Progenitor cell of endocrine pancreas (in vitro differentiated cells): ENCODE data around the gene STARD10. TPM values are rescaled to one million over a fixed set of nuclear protein-coding genes. Genes with fewer than 3 reads are reported as not detected.

Experiments used
- DNase-seq: peaks from one replicate; pipeline ENCODE4 v3.0.0; 2021; ENCODE audit warnings: low spot score; ENCODE audit not compliant: unreplicated experiment
- H3K27ac Mint-ChIP-seq: 2 replicates; pipeline ENCODE4 v1.8.0; 2021; ENCODE audit warnings: mild to moderate bottlenecking, moderate library complexity, mixed read lengths
- H3K27me3 Mint-ChIP-seq: 2 replicates; pipeline ENCODE4 v1.8.0; 2021; ENCODE audit warnings: mixed read lengths
- H3K36me3 Mint-ChIP-seq: 2 replicates; pipeline ENCODE4 v1.8.0; 2022; ENCODE audit warnings: mixed read lengths; ENCODE audit not compliant: insufficient read depth
- H3K4me1 Mint-ChIP-seq: 2 replicates; pipeline ENCODE4 v1.8.0; 2021; ENCODE audit warnings: low read depth, mixed read lengths
- H3K4me3 Mint-ChIP-seq: 2 replicates; pipeline ENCODE4 v1.8.0; 2021; ENCODE audit warnings: low read depth, mild to moderate bottlenecking, moderate library complexity, mixed read lengths
- H3K9me3 Mint-ChIP-seq: 2 replicates; pipeline ENCODE4 v1.8.0; 2021; ENCODE audit warnings: low read depth, mixed read lengths
- total RNA-seq: library from RNA; stranded (reverse); gene quantifications from 2 replicates; pipeline ENCODE4 v1.2.1, GENCODE V29; 2021
- TF ChIP-seq, protein P1 (sequence below): fragments of 200-600 bp; sonication (generic); IDR thresholded peaks from one replicate; pipeline ENCODE4 v1.5.0; 2021; ENCODE audit warnings: antibody characterized with exemption, mild to moderate bottlenecking; ENCODE audit not compliant: unreplicated experiment

The STARD10 gene
- total RNA-seq, 1 donor from 2014 or later: 212 TPM

DNA sequence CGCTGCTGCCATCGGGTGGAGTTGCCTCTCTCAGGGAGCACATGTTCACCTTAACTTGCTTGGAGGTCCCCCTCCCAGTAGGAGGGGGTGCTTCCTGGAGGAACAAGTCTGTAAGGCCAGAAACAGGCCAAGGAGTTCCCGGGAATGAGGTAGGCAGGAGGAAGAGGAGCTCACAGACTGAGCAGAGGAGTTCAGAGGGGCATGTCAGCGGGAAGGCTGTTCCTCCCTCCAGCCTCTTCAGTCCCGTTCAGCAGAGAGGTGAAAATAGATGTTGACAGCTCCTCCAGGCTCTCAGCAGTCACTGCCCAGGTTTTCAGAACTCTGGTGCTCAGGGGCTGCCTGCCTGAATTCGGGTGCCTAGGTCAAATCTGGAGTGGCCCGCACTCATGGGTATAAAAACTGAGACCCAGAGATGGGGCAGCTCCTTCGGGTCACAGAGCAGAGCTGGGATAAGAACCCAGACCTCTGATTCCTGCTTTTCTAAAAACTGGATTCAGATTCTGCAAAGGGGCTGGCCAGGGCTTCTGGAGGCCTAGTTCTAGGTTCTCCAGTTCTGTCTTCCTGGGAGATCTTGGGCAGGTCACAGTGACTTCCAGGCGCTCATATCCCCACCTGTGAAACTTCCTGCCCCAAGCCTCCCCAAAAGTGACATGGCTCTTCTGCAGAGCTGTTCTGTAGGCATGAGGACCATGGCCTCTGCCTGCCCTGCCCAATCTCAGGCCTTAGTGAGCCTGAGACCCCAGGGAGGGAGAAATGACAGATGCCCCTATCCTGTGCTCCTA lies 38.6 kb upstream of the STARD10 start:
- no peak overlapping the region for H3K27ac Mint-ChIP-seq
- peaks cover 3% of the 10 kb centered on the region for H3K36me3 Mint-ChIP-seq
- H3K9me3 Mint-ChIP-seq: no peaks in the 10 kb centered on the region
- no peak for DNase-seq
- peaks cover 2% of the 10 kb centered on the region for H3K4me1 Mint-ChIP-seq
- TF ChIP-seq, protein P1, sequence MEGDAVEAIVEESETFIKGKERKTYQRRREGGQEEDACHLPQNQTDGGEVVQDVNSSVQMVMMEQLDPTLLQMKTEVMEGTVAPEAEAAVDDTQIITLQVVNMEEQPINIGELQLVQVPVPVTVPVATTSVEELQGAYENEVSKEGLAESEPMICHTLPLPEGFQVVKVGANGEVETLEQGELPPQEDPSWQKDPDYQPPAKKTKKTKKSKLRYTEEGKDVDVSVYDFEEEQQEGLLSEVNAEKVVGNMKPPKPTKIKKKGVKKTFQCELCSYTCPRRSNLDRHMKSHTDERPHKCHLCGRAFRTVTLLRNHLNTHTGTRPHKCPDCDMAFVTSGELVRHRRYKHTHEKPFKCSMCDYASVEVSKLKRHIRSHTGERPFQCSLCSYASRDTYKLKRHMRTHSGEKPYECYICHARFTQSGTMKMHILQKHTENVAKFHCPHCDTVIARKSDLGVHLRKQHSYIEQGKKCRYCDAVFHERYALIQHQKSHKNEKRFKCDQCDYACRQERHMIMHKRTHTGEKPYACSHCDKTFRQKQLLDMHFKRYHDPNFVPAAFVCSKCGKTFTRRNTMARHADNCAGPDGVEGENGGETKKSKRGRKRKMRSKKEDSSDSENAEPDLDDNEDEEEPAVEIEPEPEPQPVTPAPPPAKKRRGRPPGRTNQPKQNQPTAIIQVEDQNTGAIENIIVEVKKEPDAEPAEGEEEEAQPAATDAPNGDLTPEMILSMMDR: no peak
- H3K27me3 Mint-ChIP-seq: no peaks in the 10 kb centered on the region
- H3K4me3 Mint-ChIP-seq: no peak overlapping the region

DNA sequence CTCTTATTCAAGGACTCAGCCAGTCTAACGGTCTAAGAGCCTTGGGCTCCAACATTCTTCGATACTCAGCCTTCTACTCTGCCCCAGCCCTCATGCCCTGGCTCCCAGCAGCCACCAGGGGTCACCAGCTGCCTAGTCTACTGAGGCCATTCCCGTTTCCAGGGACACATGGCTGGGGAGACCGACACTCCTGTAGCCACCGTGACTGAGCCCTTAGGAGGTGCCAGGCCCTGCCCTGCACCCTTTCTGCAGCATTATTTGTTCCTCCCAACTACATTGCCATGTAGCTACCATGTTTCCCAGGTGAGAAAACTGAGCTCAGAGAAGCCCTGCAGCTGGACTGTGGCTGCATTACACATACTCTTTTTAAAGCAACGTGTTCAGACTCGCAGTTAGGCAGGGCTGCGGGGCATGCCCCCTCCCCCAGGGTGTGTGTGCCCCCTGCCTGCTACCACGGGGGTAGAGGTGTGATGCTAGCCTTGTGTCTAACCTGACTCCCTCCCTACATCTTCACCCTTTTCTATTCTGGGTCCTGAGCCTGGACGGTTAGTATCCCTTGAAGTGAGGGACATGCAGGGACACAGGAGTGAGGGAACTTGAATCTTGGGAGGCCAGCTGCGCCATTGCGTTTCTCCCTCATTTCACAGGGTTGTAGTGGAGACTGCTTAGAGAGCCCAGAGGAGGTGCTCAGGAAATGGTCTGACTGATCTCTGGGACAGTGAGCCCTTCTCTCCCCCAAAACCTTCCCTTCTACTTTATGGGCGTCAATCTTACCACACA lies 37.9 kb upstream of the STARD10 start:
- H3K4me3 Mint-ChIP-seq: no peak overlapping the region
- TF ChIP-seq, protein P1: peak; percentile 98
- H3K27me3 Mint-ChIP-seq: no peaks in the 10 kb centered on the region
- H3K36me3 Mint-ChIP-seq: peaks cover 3% of the 10 kb centered on the region
- peak; percentile 73 for DNase-seq
- peak overlapping the region; percentile 23 for H3K27ac Mint-ChIP-seq
- H3K4me1 Mint-ChIP-seq: peaks cover 2% of the 10 kb centered on the region
- no peaks in the 10 kb centered on the region for H3K9me3 Mint-ChIP-seq

DNA sequence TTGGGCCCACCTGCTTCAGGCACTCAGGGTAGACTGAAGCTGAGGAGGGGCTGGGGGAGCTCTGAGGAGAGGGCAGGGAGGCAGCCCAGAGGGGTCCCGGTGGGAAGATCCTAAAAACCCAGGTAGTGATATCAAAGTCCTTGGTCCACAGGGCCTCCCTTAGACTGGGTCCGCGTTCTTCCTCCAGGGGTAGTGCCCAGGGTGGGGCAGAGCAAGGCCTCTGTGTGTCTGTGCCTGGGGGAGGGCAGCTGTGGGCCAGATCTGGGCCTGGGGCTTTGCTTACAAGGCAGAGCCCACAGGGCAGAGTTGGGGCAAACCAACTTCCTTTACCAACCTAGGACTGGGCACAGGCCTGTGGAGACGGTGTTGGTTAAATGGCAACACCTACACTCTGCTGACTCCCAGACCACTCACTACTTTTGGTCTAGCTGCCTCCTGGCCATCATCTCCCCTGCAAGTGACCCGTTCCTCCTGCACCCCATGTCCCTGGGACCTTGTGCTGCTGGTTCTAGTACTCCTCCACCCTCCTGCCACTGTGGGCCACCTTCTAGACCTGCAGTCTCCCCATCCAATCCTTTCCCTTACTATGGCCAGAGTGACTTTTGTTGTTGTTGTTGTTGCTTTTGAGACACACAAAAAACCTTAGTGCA lies 36.2 kb upstream of the STARD10 start:
- Mint-ChIP-seq H3K4me1 (peaks cover 2% of the 10 kb centered on the region), H3K27ac (peak overlapping the region; percentile 69), H3K9me3 (no peaks in the 10 kb centered on the region), H3K36me3 (peaks cover 1% of the 10 kb centered on the region), H3K27me3 (no peaks in the 10 kb centered on the region), H3K4me3 (no peak overlapping the region)
- TF ChIP-seq, protein P1: no peak
- DNase-seq: no peak

DNA sequence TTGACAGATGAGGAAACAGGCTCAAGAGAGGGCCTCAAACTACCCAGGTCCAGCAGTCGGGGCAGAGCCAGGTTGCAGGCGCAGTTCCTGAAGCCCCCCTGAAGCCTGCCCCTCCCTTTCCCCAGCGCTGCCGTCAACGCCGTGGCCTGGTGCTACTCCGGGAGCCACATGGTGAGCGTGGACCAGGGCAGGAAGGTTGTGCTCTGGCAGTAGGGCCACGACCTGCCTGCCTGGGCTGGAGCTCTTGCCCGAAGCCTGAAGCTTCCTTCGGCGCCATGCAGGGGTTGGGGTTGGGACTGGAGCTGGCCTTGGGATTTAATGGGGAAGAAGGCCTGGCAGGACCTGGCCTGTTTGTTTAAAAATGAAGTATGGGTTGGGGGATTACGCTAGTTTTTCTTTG lies 35.3 kb upstream of the STARD10 start:
- Mint-ChIP-seq H3K4me1 (peaks cover 2% of the 10 kb centered on the region), H3K36me3 (peaks cover 1% of the 10 kb centered on the region), H3K27me3 (peaks cover 2% of the 10 kb centered on the region), H3K9me3 (no peaks in the 10 kb centered on the region), H3K27ac (no peak overlapping the region), H3K4me3 (no peak overlapping the region)
- DNase-seq: no peak
- TF ChIP-seq, protein P1: no peak

DNA sequence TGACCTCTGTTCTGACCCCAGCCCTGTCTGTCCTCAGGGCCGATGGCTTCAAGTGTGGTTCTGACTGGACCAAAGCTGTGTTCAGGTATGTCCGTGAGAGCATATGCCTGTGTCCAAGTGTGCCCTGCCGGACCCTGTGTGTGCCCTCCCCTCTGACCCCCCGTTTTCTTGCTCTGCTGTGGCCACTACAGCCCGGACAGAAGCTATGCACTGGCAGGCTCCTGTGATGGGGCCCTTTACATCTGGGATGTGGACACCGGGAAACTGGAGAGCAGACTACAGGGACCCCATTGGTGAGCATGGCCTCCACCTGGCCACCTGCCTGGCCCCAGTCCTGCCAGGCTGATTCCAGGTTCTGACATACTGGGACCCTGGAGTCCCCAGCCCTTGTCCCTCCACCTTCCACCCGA lies 34.9 kb upstream of the STARD10 start:
- DNase-seq: no peak
- Mint-ChIP-seq H3K9me3 (no peaks in the 10 kb centered on the region), H3K36me3 (peaks cover 1% of the 10 kb centered on the region), H3K4me1 (peaks cover 2% of the 10 kb centered on the region), H3K27ac (peak overlapping the region; percentile 62), H3K27me3 (peaks cover 2% of the 10 kb centered on the region), H3K4me3 (no peak overlapping the region)
- TF ChIP-seq, protein P1: no peak
